Measurements from ENCODE around the gene SULF2. TPM values are rescaled to one million over a fixed set of nuclear protein-coding genes. Genes with fewer than 3 reads are reported as not detected.

The SULF2 gene
- total and polyA plus RNA-seq, 9 of the 15 experiments (the other 6 are each of a cell fraction or from before 2014, with no cell fraction given), result 0.33 TPM; not detected in 8

DNA sequence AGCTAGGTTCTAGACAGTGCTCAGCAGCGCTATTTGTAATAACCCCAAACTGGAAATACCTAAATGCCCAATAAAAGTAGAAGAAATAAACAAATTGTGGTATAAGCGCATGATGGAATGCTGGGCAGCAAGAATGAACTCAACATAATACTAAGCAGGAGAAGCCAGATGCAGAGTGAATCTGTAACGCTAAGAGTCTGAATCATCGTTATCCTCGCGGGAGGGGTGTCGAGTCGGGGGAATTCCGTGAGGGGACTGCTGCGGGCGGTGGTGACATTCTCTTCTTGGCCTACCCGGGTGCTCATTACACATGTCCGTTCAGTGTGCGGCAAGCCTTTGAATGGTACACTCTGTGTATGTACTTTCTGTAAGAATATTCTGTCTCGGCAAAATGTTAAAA is 83.7 kb downstream of the SULF2 start:
- Histone ChIP-seq H3K9me3 (replicated peaks; ENCODE audit: control insufficient read depth, insufficient read depth, low read depth, low read length) (no peaks in the 10 kb centered on the region), H3K36me3 (ENCODE audit: control insufficient read depth, insufficient read depth, low read length) (no peaks in the 10 kb centered on the region), H3K4me2 (ENCODE audit: insufficient read depth, low read length) (no peak overlapping the region), H3K9ac (ENCODE audit: insufficient read depth in 1 of 2, low read depth in 2 of 2, low read length in 2 of 2) (no peak overlapping the region), H3K27me3 (ENCODE audit: control insufficient read depth in 2 of 2, insufficient read depth in 2 of 2, low read length in 2 of 2) (peaks cover 30 to 80% of the 10 kb centered on the region in 2 experiments), H2AFZ (ENCODE audit: low read depth, low read length) (no peak overlapping the region), H3K27ac (ENCODE audit: extremely low read depth, low read depth, low read length) (no peak overlapping the region), H3K79me2 (ENCODE audit: control insufficient read depth, insufficient read depth, low read length) (no peaks in the 10 kb centered on the region), H3K9me1 (ENCODE audit: control insufficient read depth, insufficient read depth, low read length) (no peaks in the 10 kb centered on the region), H3K4me1 (replicated peaks in 1 of 2; ENCODE audit: control insufficient read depth in 2 of 2, insufficient read depth in 2 of 2, low read length in 2 of 2) (no peaks in the 10 kb centered on the region), H4K20me1 (replicated peaks; ENCODE audit: control insufficient read depth, insufficient read depth, low read length) (0 out of 2 replicates have a peak, but pooled peaks cover 3% of the 10 kb centered on the region), H3K4me3 (no peak overlapping the region)
- FAIRE-seq (no peak), ATAC-seq (no peak), DNase-seq (ENCODE audit: extremely low read depth in 1 of 4, low spot score in 3 of 4) (no peak)
- TF ChIP-seq, protein P1, sequence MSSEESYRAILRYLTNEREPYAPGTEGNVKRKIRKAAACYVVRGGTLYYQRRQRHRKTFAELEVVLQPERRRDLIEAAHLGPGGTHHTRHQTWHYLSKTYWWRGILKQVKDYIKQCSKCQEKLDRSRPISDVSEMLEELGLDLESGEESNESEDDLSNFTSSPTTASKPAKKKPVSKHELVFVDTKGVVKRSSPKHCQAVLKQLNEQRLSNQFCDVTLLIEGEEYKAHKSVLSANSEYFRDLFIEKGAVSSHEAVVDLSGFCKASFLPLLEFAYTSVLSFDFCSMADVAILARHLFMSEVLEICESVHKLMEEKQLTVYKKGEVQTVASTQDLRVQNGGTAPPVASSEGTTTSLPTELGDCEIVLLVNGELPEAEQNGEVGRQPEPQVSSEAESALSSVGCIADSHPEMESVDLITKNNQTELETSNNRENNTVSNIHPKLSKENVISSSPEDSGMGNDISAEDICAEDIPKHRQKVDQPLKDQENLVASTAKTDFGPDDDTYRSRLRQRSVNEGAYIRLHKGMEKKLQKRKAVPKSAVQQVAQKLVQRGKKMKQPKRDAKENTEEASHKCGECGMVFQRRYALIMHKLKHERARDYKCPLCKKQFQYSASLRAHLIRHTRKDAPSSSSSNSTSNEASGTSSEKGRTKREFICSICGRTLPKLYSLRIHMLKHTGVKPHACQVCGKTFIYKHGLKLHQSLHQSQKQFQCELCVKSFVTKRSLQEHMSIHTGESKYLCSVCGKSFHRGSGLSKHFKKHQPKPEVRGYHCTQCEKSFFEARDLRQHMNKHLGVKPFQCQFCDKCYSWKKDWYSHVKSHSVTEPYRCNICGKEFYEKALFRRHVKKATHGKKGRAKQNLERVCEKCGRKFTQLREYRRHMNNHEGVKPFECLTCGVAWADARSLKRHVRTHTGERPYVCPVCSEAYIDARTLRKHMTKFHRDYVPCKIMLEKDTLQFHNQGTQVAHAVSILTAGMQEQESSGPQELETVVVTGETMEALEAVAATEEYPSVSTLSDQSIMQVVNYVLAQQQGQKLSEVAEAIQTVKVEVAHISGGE (CRISPR knock-in tag; IDR thresholded peaks at IDR 0.05), result peak in 1 of 3 experiments; percentile 52; a peak in 1 of 6 replicates
- TF ChIP-seq, protein P2, sequence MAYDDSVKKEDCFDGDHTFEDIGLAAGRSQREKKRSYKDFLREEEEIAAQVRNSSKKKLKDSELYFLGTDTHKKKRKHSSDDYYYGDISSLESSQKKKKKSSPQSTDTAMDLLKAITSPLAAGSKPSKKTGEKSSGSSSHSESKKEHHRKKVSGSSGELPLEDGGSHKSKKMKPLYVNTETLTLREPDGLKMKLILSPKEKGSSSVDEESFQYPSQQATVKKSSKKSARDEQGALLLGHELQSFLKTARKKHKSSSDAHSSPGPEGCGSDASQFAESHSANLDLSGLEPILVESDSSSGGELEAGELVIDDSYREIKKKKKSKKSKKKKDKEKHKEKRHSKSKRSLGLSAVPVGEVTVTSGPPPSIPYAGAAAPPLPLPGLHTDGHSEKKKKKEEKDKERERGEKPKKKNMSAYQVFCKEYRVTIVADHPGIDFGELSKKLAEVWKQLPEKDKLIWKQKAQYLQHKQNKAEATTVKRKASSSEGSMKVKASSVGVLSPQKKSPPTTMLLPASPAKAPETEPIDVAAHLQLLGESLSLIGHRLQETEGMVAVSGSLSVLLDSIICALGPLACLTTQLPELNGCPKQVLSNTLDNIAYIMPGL (CRISPR knock-in tag; IDR thresholded peaks at IDR 0.05), result no peak
- TF ChIP-seq ZNF586 (CRISPR knock-in tag; conservative IDR thresholded peaks at IDR 0.05) (no peak), ZNF133 (CRISPR knock-in tag; IDR thresholded peaks at IDR 0.05) (no peak), HMG20B (CRISPR knock-in tag; IDR thresholded peaks at IDR 0.05) (no peak), TCF7 (IDR thresholded peaks at IDR 0.05; ENCODE audit: borderline replicate concordance) (no peak)
- TF ChIP-seq, protein P3, sequence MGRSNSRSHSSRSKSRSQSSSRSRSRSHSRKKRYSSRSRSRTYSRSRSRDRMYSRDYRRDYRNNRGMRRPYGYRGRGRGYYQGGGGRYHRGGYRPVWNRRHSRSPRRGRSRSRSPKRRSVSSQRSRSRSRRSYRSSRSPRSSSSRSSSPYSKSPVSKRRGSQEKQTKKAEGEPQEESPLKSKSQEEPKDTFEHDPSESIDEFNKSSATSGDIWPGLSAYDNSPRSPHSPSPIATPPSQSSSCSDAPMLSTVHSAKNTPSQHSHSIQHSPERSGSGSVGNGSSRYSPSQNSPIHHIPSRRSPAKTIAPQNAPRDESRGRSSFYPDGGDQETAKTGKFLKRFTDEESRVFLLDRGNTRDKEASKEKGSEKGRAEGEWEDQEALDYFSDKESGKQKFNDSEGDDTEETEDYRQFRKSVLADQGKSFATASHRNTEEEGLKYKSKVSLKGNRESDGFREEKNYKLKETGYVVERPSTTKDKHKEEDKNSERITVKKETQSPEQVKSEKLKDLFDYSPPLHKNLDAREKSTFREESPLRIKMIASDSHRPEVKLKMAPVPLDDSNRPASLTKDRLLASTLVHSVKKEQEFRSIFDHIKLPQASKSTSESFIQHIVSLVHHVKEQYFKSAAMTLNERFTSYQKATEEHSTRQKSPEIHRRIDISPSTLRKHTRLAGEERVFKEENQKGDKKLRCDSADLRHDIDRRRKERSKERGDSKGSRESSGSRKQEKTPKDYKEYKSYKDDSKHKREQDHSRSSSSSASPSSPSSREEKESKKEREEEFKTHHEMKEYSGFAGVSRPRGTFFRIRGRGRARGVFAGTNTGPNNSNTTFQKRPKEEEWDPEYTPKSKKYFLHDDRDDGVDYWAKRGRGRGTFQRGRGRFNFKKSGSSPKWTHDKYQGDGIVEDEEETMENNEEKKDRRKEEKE (IDR thresholded peaks at IDR 0.05; ENCODE audit: borderline replicate concordance in 1 of 2, control insufficient read depth in 1 of 2, low read depth in 2 of 2, low read length in 1 of 2), result no peak
- TF ChIP-seq, protein P4, sequence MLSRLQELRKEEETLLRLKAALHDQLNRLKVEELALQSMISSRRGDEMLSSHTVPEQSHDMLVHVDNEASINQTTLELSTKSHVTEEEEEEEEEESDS (CRISPR knock-in tag; IDR thresholded peaks at IDR 0.05), result no peak
- CTCF ChIA-PET (ENCODE audit: low intra/inter-chr PET ratio), result no interaction called here
- no TSS peak for BruUV-seq (replicated peaks)
- WGBS (ENCODE audit: insufficient coverage, low coverage, missing lambda C conversion rate), result 10% methylated on average over 15 of the region's 15 CpGs
- in situ Hi-C loops (cut with MboI) (no loop called here), intact Hi-C loops (cut with micrococcal nuclease) (no loop called here)
- POLR2A ChIA-PET, result no interaction called here
